NCI-H2196 (cell line): ENCODE measurements around the gene PKIG.

Source experiments
- DNase-seq: peaks from one replicate; lab custom pipeline; 2025; ENCODE audit not compliant: unreplicated experiment; lab: John Stamatoyannopoulos, UW

PKIG gene

GRCh38 chr20:44616604-44616964, 34.2 kb downstream of the PKIG start:
- no peak for DNase-seq

GRCh38 chr20:44618318-44618731, 35.9 kb downstream of the PKIG start:
- no peak for DNase-seq

GRCh38 chr20:44619294-44619693, 36.9 kb downstream of the PKIG start:
- DNase-seq = no peak

GRCh38 chr20:44620030-44620429, 37.7 kb downstream of the PKIG start:
- DNase-seq = no peak

GRCh38 chr20:44621325-44621724, 38.9 kb downstream of the PKIG start:
- DNase-seq = no peak

- no peak for DNase-seq
Measured at GRCh38 chr20:44621939-44622338, 39.6 kb downstream of the PKIG start.

GRCh38 chr20:44622501-44623270, 40.3 kb downstream of the PKIG start:
- DNase-seq = no peak

- DNase-seq = no peak
Measured at GRCh38 chr20:44624152-44624551, 41.8 kb downstream of the PKIG start.

- DNase-seq = no peak
Measured at GRCh38 chr20:44624743-44625271, 42.4 kb downstream of the PKIG start.

- DNase-seq = no peak
Measured at GRCh38 chr20:44625361-44625760, 43.0 kb downstream of the PKIG start.

GRCh38 chr20:44626278-44626677, 43.9 kb downstream of the PKIG start:
- no peak for DNase-seq

- no peak for DNase-seq
Measured at GRCh38 chr20:44627364-44628010, 45.1 kb downstream of the PKIG start.

- DNase-seq = no peak
Measured at GRCh38 chr20:44629017-44629385, 46.6 kb downstream of the PKIG start.

GRCh38 chr20:44629542-44629941, 47.2 kb downstream of the PKIG start:
- DNase-seq = no peak

- DNase-seq = no peak
Measured at GRCh38 chr20:44630297-44630696, 47.9 kb downstream of the PKIG start.

GRCh38 chr20:44632103-44632752, 49.8 kb downstream of the PKIG start:
- DNase-seq = no peak

- no peak for DNase-seq
Measured at GRCh38 chr20:44633187-44633810, 50.9 kb downstream of the PKIG start.

- DNase-seq = no peak
Measured at GRCh38 chr20:44633872-44634600, 51.7 kb downstream of the PKIG start.

GRCh38 chr20:44635877-44636276, 53.5 kb downstream of the PKIG start:
- DNase-seq = no peak

- DNase-seq = no peak
Measured at GRCh38 chr20:44637042-44637441, 54.7 kb downstream of the PKIG start.
